ENCODE measurements around the gene FTMT.
"Not testable (repeated sequence)": the region's sequence is repeated elsewhere in the genome, so short reads cannot be mapped to it uniquely, and the experiment has no call there.

Gene FTMT

DNA sequence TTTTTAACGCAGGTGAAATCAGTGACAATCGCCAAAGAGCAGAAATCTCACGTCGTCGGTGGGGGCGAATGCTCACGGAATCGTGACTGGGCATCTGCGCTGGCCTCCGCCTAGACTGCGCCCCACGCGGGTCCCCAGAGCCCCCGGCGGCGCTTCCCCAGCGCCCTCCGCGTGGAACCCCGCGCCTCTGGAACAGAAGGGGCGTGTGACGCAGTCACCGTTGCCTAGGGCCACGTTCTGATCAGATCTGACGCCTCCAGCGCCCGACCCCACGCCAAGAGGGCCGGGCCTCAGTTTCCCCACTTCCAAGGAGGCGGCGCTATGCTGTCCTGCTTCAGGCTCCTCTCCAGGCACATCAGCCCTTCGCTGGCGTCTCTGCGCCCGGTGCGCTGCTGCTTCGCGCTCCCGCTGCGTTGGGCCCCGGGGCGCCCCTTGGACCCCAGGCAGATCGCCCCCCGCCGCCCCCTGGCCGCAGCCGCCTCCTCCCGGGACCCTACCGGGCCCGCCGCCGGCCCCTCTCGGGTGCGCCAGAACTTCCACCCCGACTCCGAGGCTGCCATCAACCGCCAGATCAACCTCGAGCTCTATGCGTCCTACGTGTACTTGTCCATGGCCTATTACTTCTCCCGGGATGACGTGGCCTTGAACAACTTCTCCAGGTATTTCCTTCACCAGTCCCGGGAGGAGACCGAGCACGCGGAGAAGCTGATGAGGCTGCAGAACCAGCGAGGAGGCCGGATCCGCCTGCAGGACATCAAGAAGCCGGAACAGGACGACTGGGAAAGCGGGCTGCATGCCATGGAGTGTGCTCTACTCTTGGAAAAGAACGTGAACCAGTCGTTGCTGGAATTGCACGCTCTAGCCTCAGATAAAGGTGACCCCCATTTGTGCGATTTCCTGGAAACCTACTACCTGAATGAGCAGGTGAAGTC lies at the start of gene FTMT:
Gene FTMT, plus strand, starts transcription at position 240 of the 932 bp plus-strand sequence. Its CDS starts 82 bp downstream, at position 322.
- no peak for DNase-seq

DNA sequence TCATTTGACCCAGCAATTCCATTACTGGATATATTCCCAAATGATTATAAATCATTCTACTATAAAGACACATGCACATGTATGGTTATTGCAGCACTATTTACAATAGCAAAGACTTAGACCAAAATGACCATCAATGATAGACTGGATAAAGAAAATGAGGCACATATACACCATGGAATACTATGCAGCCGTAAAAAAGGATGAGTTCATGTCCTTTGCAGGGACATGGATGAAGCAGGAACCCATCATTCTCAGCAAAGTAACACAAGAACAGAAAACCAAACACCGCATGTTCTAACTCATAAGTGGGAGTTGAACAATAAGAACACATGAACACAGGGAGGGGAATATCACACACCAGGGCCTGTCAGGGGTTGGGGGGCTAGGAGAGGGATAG lies 46.4 kb upstream of the FTMT start:
- not testable (repeated sequence) for DNase-seq

GRCh38 chr5:121805911-121806310 lies 45.8 kb upstream of the FTMT start:
- no peak for DNase-seq

DNA sequence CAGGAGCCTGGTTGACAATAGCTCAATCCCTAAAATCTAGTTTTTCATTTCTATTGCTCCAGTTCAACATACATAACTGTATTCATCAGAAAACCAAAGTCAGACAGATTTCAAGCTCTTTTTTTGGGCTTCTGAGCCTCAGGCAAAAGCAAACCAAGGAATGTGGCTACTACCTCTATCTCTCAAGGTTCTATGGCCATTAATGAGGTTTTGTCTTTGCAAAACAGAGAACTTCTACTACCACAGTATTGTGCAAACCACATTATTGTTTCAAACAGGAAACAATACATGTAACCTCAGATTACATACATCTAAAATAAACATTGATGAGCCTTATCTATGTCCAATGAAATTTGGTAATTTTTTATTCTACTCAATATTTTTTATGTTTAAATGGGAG lies 35.5 kb upstream of the FTMT start:
- DNase-seq = no peak

GRCh38 chr5:121819682-121820261 lies 31.9 kb upstream of the FTMT start:
- DNase-seq = no peak

DNA sequence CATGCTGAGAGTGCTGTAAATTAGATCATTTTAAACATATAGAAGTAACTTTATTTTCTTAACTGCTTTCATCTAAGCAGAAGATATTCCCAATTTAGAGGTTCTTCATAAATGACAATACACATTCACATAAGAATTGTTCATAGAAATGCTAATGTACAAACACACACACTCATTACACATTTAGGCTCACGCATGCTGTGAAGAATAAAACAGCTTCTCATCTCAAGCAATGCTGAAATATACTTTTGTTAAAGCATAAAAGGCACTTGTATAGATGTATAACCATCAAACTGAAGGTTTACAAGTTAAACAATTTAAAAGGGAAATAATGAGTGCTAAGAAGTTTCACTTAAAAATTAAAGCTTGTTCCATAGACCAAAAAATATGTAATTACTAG lies 18.1 kb upstream of the FTMT start:
- no peak for DNase-seq

DNA sequence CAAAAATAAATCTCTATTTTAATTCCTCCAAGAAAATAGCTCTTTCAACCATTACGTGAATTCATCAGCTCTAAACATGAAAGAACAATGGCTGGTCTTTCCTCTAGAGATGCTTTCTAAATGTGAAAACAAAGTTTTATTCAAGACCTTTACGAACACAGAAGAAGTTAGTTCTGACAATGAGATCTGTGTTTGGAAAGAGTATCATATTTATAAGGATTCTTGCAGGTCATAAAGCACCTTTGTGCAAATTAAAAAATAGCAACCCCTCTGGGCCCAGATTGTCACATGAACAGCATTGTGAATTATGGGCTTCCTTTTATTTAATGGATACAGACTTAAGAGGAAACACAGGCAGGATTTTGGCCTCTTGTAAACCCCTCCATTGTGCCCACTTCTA lies 17.7 kb upstream of the FTMT start:
- no peak for DNase-seq

DNA sequence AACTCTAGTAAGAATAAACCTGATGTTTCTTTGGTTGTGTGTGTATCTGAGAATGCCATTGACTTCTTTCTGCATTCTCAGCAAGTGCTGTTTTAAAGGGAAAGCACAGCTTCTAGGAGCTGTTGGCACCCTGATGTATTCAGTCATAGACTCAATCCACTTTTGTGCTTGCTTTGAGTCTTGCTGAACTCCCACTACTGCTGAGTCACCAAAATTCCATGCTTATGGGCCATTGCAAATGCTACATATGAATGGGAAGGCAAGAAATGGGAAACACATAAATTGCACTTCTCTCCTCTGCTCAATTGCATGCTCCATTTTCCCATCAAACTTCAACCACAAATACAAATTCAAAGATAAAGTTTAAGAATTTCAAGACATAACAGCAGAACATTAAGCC lies 9.8 kb upstream of the FTMT start:
- DNase-seq = no peak

GRCh38 chr5:121850272-121850671 lies 1.4 kb upstream of the FTMT start:
- no peak for DNase-seq

DNA sequence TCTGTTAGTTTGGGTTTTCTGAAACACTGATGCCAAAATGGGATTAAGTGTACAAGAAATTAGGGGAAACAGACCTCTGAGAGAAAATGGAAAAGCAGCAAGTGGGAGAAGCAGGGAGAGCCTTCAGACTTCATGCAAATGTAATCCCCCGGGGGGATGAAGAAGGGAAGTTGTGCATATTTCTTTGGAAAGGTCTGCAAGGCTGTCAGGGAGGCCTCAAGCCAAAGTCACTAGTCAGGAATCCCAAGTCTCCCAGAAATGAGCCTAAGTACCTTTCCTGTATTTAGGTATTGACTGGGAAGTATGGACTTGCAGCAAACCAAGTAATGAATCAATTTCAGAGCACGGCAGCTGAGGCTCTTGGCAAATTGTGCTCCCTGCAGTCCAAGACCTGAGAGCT lies 2.2 kb downstream of the FTMT start:
- DNase-seq = no peak

GRCh38 chr5:121862801-121863200 lies 11.1 kb downstream of the FTMT start:
- no peak for DNase-seq

- DNase-seq = no peak
Measured at GRCh38 chr5:121863753-121864285, 12.1 kb downstream of the FTMT start.

DNA sequence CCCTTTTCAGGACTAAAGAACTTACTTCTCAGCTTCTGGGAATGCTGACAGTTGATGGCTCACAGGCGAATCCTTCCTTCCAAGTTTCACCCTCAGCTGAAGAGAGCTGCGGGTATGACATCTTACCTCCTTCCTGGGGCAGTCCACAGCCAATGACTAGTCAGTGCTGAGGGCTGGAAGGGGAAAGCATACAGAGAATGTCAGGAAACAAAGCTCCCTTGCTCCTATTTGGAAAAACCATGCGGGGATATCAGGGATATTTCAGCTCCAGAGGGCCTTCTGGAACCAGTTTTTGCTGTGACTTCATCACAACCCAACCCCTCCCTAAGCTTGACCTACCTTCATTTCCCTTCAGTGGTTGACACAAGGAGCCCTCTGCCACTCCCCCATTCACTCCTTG lies 15.7 kb downstream of the FTMT start:
- DNase-seq = no peak

- no peak for DNase-seq
Measured at GRCh38 chr5:121870489-121870888, 18.8 kb downstream of the FTMT start.

- no peak for DNase-seq
Measured at GRCh38 chr5:121872856-121873255, 21.2 kb downstream of the FTMT start.

DNA sequence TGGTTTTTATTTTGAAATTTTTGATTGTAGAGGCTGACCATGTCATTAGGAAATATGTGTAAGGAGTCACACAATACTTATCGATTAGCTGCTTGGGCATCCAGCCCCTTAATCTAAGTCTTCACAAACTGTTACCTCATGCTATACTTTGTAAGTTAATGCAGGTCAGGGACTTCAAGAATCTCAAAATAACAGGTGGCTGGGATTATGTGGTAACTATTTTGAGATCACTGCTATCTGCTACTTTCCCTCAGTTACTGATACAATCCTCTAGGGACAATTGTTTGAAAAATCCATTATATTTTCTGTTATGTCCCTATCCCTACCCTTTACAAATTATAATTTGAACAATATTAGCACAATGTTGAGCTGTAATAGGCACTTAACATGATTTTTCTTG lies 21.7 kb downstream of the FTMT start:
- DNase-seq = no peak

- DNase-seq = no peak
Measured at GRCh38 chr5:121885630-121886029, 33.9 kb downstream of the FTMT start.

DNA sequence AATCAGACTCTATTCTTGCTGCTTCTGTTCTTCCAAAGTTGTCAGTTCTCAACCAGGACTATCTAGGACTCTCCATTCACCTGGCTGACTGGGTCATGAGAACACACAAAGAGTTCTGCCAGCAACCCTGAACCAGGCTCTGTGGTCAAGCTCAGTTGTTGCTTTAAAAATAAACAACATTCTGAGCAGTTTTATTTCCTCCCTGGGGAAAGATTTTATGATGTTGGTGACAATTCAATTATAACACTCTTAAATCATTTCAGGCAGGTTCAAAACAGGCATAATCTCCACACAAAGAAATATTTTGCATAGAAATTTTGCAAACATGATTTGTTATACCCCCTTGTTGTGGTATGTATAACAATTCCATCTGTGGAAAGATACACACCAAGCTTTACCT lies 36.0 kb downstream of the FTMT start:
- DNase-seq = no peak

DNA sequence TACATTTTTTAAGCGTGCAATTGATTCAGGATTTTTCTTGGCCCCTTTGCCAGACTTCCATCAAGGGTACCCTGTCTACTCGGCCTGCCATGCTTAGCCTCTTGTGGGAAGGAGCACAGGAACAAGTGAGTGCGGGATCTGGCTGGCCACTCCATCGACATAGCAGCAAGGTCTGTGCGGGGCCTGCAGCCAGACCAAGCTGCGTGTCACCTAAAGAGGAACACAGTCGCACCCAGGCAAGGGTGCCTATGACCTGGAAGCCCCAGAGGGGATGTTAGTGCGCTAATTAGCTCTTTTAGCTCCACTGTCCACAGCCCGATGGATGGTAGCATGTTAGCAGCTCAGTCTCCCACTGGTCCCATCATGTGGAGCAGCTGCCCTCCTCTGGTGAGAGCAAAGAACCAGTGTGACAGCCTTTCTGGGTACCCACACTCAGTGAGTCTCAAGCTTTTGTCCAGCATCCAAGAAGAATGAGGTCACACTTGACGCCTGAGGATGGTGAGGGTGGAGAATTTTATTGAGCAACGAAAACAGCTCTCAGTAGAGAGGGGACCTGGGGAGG lies 38.7 kb downstream of the FTMT start:
- DNase-seq = no peak

- no peak for DNase-seq
Measured at GRCh38 chr5:121897341-121897740, 45.7 kb downstream of the FTMT start.

DNA sequence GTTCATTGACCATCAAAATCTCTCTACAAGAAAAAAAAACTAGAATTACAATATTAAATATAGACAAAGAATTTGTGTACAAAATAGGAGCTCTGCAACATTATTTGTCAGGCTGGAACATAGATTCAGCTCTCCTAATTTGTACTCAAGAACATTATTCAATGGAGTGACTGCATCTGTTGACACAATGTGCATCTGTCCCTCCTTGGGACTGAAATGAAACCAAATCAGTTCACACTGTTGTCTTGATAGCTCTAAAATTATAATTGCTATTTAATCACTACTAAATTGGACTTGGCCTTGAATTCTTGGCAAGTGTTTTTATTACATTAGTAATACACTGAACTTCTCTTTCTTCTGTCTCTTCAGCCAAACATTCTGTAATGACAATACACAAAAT lies 47.7 kb downstream of the FTMT start:
- DNase-seq = no peak

Measured in AML-193 (cell line).